Parathyroid adenoma (tissue), 2 donors: ENCODE results near the gene DNAJC10.

Experiments used
- H2AFZ ChIP-seq: fragments of 300-600 bp; sonication (generic); one replicate; pipeline ENCODE4 v1.7.0; 2017; ENCODE audit warnings: antibody characterized with exemption, mild to moderate bottlenecking
- H3K27ac ChIP-seq: fragments of 300-600 bp; sonication (generic); one replicate; pipeline ENCODE4 v1.7.0; 2017
- H3K27me3 ChIP-seq: fragments of 300-600 bp; sonication (generic); one replicate; pipeline ENCODE4 v1.7.0; 2017; ENCODE audit warnings: low read length; ENCODE audit not compliant: control insufficient read depth, insufficient read depth
- H3K36me3 ChIP-seq: fragments of 300-600 bp; sonication (generic); one replicate; pipeline ENCODE4 v1.7.0; 2017; ENCODE audit warnings: low read length; ENCODE audit not compliant: control insufficient read depth, insufficient read depth
- H3K4me1 ChIP-seq: fragments of 300-600 bp; sonication (generic); one replicate; pipeline ENCODE4 v1.7.0; 2017; ENCODE audit warnings: control low read depth
- H3K4me2 ChIP-seq: fragments of 300-600 bp; sonication (generic); one replicate; pipeline ENCODE4 v1.7.0; 2017; ENCODE audit warnings: low read length
- H3K4me3 ChIP-seq: fragments of 300-600 bp; sonication (generic); one replicate; pipeline ENCODE4 v1.7.0; 2017; ENCODE audit warnings: low read depth, low read length
- H3K79me2 ChIP-seq: fragments of 300-600 bp; sonication (generic); one replicate; pipeline ENCODE4 v1.7.0; 2017; ENCODE audit warnings: control low read depth
- H3K9ac ChIP-seq: fragments of 300-600 bp; sonication (generic); one replicate; pipeline ENCODE4 v1.7.0; 2017; ENCODE audit warnings: mild to moderate bottlenecking
- H3K9me3 ChIP-seq: fragments of 300-600 bp; sonication (generic); one replicate; pipeline ENCODE4 v1.7.0; 2017; ENCODE audit warnings: low read length; ENCODE audit not compliant: control insufficient read depth
- CTCF ChIP-seq: fragments of 300-600 bp; sonication (generic); IDR thresholded peaks from one replicate; pipeline ENCODE4 v1.7.0; 2017; ENCODE audit warnings: antibody characterized with exemption, mild to moderate bottlenecking
- donor health status: primary hyperparathyroidism.

Gene DNAJC10

GRCh38 chr2:182810087-182810486, 94.0 kb downstream of the DNAJC10 start:
- Histone ChIP-seq H3K27ac (no peak overlapping the region), H3K9me3 (no peaks in the 10 kb centered on the region), H3K79me2 (no peaks in the 10 kb centered on the region), H3K4me3 (no peak overlapping the region), H3K9ac (no peak overlapping the region), H3K4me1 (no peaks in the 10 kb centered on the region), H2AFZ (no peak overlapping the region), H3K4me2 (no peak overlapping the region), H3K36me3 (no peaks in the 10 kb centered on the region), H3K27me3 (no peaks in the 10 kb centered on the region)
- TF ChIP-seq CTCF, result no peak

- no peak overlapping the region for H3K4me3 ChIP-seq
- H3K4me2 ChIP-seq, result no peak overlapping the region
- no peaks in the 10 kb centered on the region for H3K79me2 ChIP-seq
- H3K36me3 ChIP-seq, result no peaks in the 10 kb centered on the region
- no peak overlapping the region for H3K9ac ChIP-seq
- TF ChIP-seq CTCF, result no peak
- H3K27ac ChIP-seq, result no peak overlapping the region
- H3K9me3 ChIP-seq, result no peaks in the 10 kb centered on the region
- H3K4me1 ChIP-seq, result no peaks in the 10 kb centered on the region
- H3K27me3 ChIP-seq, result no peaks in the 10 kb centered on the region
- H2AFZ ChIP-seq, result no peak overlapping the region
Observed at GRCh38 chr2:182814380-182814779, 98.3 kb downstream of the DNAJC10 start.

GRCh38 chr2:182814804-182815203, 98.7 kb downstream of the DNAJC10 start:
- no peak overlapping the region for H3K9ac ChIP-seq
- no peak for TF ChIP-seq CTCF
- no peaks in the 10 kb centered on the region for H3K27me3 ChIP-seq
- H3K4me2 ChIP-seq, result no peak overlapping the region
- H2AFZ ChIP-seq, result no peak overlapping the region
- H3K36me3 ChIP-seq, result no peaks in the 10 kb centered on the region
- H3K79me2 ChIP-seq, result no peaks in the 10 kb centered on the region
- H3K4me3 ChIP-seq, result no peak overlapping the region
- no peaks in the 10 kb centered on the region for H3K4me1 ChIP-seq
- H3K27ac ChIP-seq, result no peak overlapping the region
- H3K9me3 ChIP-seq, result no peaks in the 10 kb centered on the region

GRCh38 chr2:182816866-182817265, 100.8 kb downstream of the DNAJC10 start:
- H3K9ac ChIP-seq, result no peak overlapping the region
- no peaks in the 10 kb centered on the region for H3K4me1 ChIP-seq
- TF ChIP-seq CTCF, result no peak
- H2AFZ ChIP-seq, result no peak overlapping the region
- H3K9me3 ChIP-seq, result no peaks in the 10 kb centered on the region
- no peak overlapping the region for H3K27ac ChIP-seq
- no peak overlapping the region for H3K4me3 ChIP-seq
- H3K4me2 ChIP-seq, result no peak overlapping the region
- no peaks in the 10 kb centered on the region for H3K79me2 ChIP-seq
- no peaks in the 10 kb centered on the region for H3K27me3 ChIP-seq
- no peaks in the 10 kb centered on the region for H3K36me3 ChIP-seq

GRCh38 chr2:182817558-182817957, 101.5 kb downstream of the DNAJC10 start:
- Histone ChIP-seq H3K9ac (no peak overlapping the region), H3K9me3 (no peaks in the 10 kb centered on the region), H3K4me1 (no peaks in the 10 kb centered on the region), H3K4me3 (no peak overlapping the region), H3K27ac (no peak overlapping the region), H2AFZ (no peak overlapping the region), H3K36me3 (no peaks in the 10 kb centered on the region), H3K27me3 (no peaks in the 10 kb centered on the region), H3K79me2 (no peaks in the 10 kb centered on the region), H3K4me2 (no peak overlapping the region)
- TF ChIP-seq CTCF, result no peak
